Transverse colon (tissue), 4 donors: ENCODE data around the gene TCF7L2.

Experiments used
- POLR2A ChIP-seq: fragments of 450-650 bp; IDR thresholded peaks from one replicate; pipeline ENCODE4 v1.6.1; 2016; ENCODE audit warnings: antibody characterized with exemption, mild to moderate bottlenecking, moderate library complexity
- POLR2AphosphoS5 ChIP-seq, 3 donors: sonication (generic); formaldehyde crosslinking; IDR thresholded peaks; one replicate each; pipeline ENCODE4 v1.6.1; 2016; ENCODE audit warnings: antibody characterized with exemption in 3 of 3
- TF ChIP-seq, protein P1 (sequence below), 5 experiments: fragments of 200-600 bp in 3 of 5; fragments of 450-650 bp in 2 of 5; sonication (generic) in 3 of 5; IDR thresholded peaks; 1 replicate in 2 of 5; 2 replicates in 3 of 5; pipeline ENCODE4 v1.5.1; 2016 to 2017; ENCODE audit warnings: antibody characterized with exemption in 5 of 5, inconsistent platforms in 3 of 5, mild to moderate bottlenecking in 2 of 5, moderate library complexity in 1 of 5

DNA sequence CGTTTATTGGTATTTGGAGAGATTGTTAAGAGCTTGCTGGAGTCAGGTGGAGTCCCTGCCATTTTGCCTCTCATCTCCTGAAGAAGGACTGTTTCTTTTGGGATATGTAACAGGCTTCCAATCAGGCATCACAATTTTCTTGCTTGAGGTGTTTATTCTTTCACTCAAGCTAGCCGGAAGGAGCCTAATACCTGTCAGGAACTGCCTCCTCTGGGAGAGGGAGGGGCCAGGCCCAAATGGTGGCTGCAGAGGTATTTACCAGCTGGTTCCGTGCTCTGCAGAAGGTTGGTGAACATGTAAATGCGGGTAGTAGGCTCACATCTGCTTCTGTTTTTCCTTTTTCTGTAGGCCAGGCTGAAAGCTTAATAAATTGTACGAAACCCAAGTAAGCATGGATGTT, 114.0 kb downstream of the TCF7L2 start:
- TF ChIP-seq POLR2A (no peak), POLR2AphosphoS5 (IDR thresholded peaks at IDR 0.05) (no peak)
- TF ChIP-seq, protein P1, sequence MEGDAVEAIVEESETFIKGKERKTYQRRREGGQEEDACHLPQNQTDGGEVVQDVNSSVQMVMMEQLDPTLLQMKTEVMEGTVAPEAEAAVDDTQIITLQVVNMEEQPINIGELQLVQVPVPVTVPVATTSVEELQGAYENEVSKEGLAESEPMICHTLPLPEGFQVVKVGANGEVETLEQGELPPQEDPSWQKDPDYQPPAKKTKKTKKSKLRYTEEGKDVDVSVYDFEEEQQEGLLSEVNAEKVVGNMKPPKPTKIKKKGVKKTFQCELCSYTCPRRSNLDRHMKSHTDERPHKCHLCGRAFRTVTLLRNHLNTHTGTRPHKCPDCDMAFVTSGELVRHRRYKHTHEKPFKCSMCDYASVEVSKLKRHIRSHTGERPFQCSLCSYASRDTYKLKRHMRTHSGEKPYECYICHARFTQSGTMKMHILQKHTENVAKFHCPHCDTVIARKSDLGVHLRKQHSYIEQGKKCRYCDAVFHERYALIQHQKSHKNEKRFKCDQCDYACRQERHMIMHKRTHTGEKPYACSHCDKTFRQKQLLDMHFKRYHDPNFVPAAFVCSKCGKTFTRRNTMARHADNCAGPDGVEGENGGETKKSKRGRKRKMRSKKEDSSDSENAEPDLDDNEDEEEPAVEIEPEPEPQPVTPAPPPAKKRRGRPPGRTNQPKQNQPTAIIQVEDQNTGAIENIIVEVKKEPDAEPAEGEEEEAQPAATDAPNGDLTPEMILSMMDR (IDR thresholded peaks at IDR 0.05), result no peak
